GM23338 (cell line): Measurements from ENCODE around the gene RPTOR. TPM values are rescaled to one million over a fixed set of nuclear protein-coding genes. Genes with fewer than 3 reads are reported as not detected.

Experiments
- ATAC-seq: fragments of 200-7000 bp; cut with Tn5 transposase; 3 replicates; pipeline ENCODE4 v1.9.1; 2020
- DNase-seq: peaks from one replicate; pipeline ENCODE4 v3.0.0-alpha.2; 2015; ENCODE audit warnings: low spot score
- H2AFZ ChIP-seq: fragments of 200-600 bp; sonication (generic); 2 replicates; pipeline ENCODE4 v1.8.0; 2016; ENCODE audit warnings: antibody characterized with exemption, mild to moderate bottlenecking, moderate library complexity
- H3F3A ChIP-seq: fragments of 200-600 bp; sonication (generic); replicated peaks from 2 replicates; pipeline ENCODE4 v1.8.0; 2017; ENCODE audit warnings: antibody characterized with exemption, mixed run types, low read depth
- H3K27ac ChIP-seq: fragments of 200-600 bp; sonication (generic); 2 replicates; pipeline ENCODE4 v1.6.1; 2016; ENCODE audit warnings: low read depth
- H3K27me3 ChIP-seq: fragments of 200-600 bp; sonication (generic); 2 replicates; pipeline ENCODE4 v1.8.0; 2016; ENCODE audit warnings: mild to moderate bottlenecking, mixed run types, moderate library complexity; ENCODE audit not compliant: insufficient read depth
- H3K36me3 ChIP-seq: fragments of 200-600 bp; sonication (generic); 2 replicates; pipeline ENCODE4 v1.8.0; 2016; ENCODE audit warnings: mild to moderate bottlenecking; ENCODE audit not compliant: insufficient read depth
- H3K4me1 ChIP-seq: fragments of 200-600 bp; sonication (generic); 2 replicates; pipeline ENCODE4 v1.8.0; 2016; ENCODE audit warnings: mild to moderate bottlenecking, moderate library complexity; ENCODE audit not compliant: insufficient read depth
- H3K4me2 ChIP-seq: fragments of 200-600 bp; sonication (generic); 2 replicates; pipeline ENCODE4 v1.7.1; 2017; ENCODE audit warnings: mixed run types
- H3K4me3 ChIP-seq: fragments of 200-600 bp; sonication (generic); 2 replicates; pipeline ENCODE4 v1.6.1; 2016; ENCODE audit warnings: mixed run types
- H3K79me2 ChIP-seq: fragments of 200-600 bp; sonication (generic); replicated peaks from 2 replicates; pipeline ENCODE4 v1.8.0; 2017; ENCODE audit warnings: mild to moderate bottlenecking; ENCODE audit not compliant: insufficient read depth
- H3K9me2 ChIP-seq: fragments of 200-600 bp; sonication (generic); 2 replicates; pipeline ENCODE4 v1.8.0; 2017; ENCODE audit not compliant: insufficient read depth
- H4K20me1 ChIP-seq: fragments of 200-600 bp; sonication (generic); replicated peaks from 2 replicates; pipeline ENCODE4 v1.8.0; 2017; ENCODE audit warnings: mild to moderate bottlenecking; ENCODE audit not compliant: insufficient read depth
- H3K27ac Mint-ChIP-seq: 2 replicates; pipeline ENCODE4 v1.8.0; 2020; ENCODE audit warnings: inconsistent platforms, mild to moderate bottlenecking, moderate library complexity, mixed read lengths
- H3K27me3 Mint-ChIP-seq: 3 replicates; pipeline ENCODE4 v1.8.0; 2022; ENCODE audit warnings: low read depth, mild to moderate bottlenecking, moderate library complexity, mixed read lengths, inconsistent platforms; ENCODE audit not compliant: insufficient read depth, poor library complexity
- H3K36me3 Mint-ChIP-seq: 3 replicates; pipeline ENCODE4 v1.8.0; 2021; ENCODE audit warnings: low read depth, mild to moderate bottlenecking, inconsistent platforms, moderate library complexity, mixed read lengths
- H3K4me1 Mint-ChIP-seq: 3 replicates; pipeline ENCODE4 v1.8.0; 2020; ENCODE audit warnings: mild to moderate bottlenecking, inconsistent platforms, mixed read lengths
- H3K4me3 Mint-ChIP-seq: 3 replicates; pipeline ENCODE4 v1.8.0; 2021; ENCODE audit warnings: moderate library complexity, mild to moderate bottlenecking, inconsistent platforms, mixed read lengths
- H3K9me3 Mint-ChIP-seq: 3 replicates; pipeline ENCODE4 v1.8.0; 2020; ENCODE audit warnings: moderate library complexity, mild to moderate bottlenecking, inconsistent platforms, mixed read lengths
- CTCF ChIP-seq, 2 experiments: fragments of 200-600 bp in 1 of 2; sonication (generic) in 1 of 2; conservative IDR thresholded peaks; 2 replicates each; pipeline versions ENCODE4 v1.5.1 to v1.6.1; 2016 to 2017; ENCODE audit warnings: antibody characterized with exemption in 2 of 2, low read depth in 2 of 2, mild to moderate bottlenecking in 2 of 2, moderate library complexity in 1 of 2
- EZH2 ChIP-seq: fragments of 200-600 bp; sonication (generic); IDR thresholded peaks from one replicate; pipeline ENCODE4 v1.8.0; 2017; ENCODE audit warnings: antibody characterized with exemption, mild to moderate bottlenecking, low read depth; ENCODE audit not compliant: unreplicated experiment
- EZH2phosphoT487 ChIP-seq: fragments of 200-600 bp; sonication (generic); IDR thresholded peaks from one replicate; pipeline ENCODE4 v1.8.1; 2018; ENCODE audit warnings: antibody characterized with exemption; ENCODE audit not compliant: unreplicated experiment
- JUNB ChIP-seq: IDR thresholded peaks from one replicate; pipeline ENCODE4 v1.6.1; 2016; ENCODE audit warnings: antibody characterized with exemption; ENCODE audit not compliant: unreplicated experiment
- POLR2AphosphoS5 ChIP-seq: IDR thresholded peaks from 2 replicates; pipeline ENCODE4 v1.6.1; 2016; ENCODE audit warnings: antibody characterized with exemption, low read depth
- REST ChIP-seq: IDR thresholded peaks from one replicate; pipeline ENCODE4 v1.6.1; 2018; ENCODE audit warnings: antibody characterized with exemption; ENCODE audit not compliant: unreplicated experiment
- STAT1 ChIP-seq: IDR thresholded peaks from one replicate; pipeline ENCODE4 v1.6.1; 2016; ENCODE audit warnings: antibody characterized with exemption; ENCODE audit not compliant: unreplicated experiment
- ZNF114 ChIP-seq: fragments of 250-450 bp; sonication (Bioruptor Pico); IDR thresholded peaks from 2 replicates; pipeline ENCODE4 v1.5.0; 2020; ENCODE audit warnings: mild to moderate bottlenecking, moderate library complexity
- ZNF462 ChIP-seq: fragments of 250-450 bp; sonication (Bioruptor Pico); IDR thresholded peaks from 2 replicates; pipeline ENCODE4 v1.5.0; 2020; ENCODE audit warnings: mild to moderate bottlenecking, moderate library complexity
- polyA plus RNA-seq: library from polyadenylated mRNA; unstranded; fragments of >200 nt; fragmentation: Nextera tagmentation; extraction: Ambion mirVana; gene quantifications from 2 replicates; pipeline ENCODE4 v1.2.1, GENCODE V29; 2016
- total RNA-seq: library from RNA; depleted of rRNA; stranded (reverse); fragments of >200 nt; shearing (Covaris generic); gene quantifications from 2 replicates; pipeline ENCODE4 v1.2.3, GENCODE V29; 2014

The RPTOR gene
- total and polyA plus RNA-seq, 2 experiments from 2014 or later = 9.5 to 38.0 TPM

- Histone ChIP-seq H3K36me3 (no peaks in the 10 kb centered on the region), H3K4me3 (no peak overlapping the region), H3K79me2 (peaks cover 86% of the 10 kb centered on the region), H3K27ac (no peak overlapping the region), H3K4me1 (no peaks in the 10 kb centered on the region), H3K4me2 (no peak overlapping the region), H2AFZ (no peak overlapping the region), H3F3A (no peaks in the 10 kb centered on the region), H3K9me2 (no peaks in the 10 kb centered on the region), H4K20me1 (peaks cover 50% of the 10 kb centered on the region), H3K27me3 (no peaks in the 10 kb centered on the region)
- ATAC-seq (no peak), DNase-seq (no peak)
- Mint-ChIP-seq H3K4me1 (peaks cover 10% of the 10 kb centered on the region), H3K27ac (no peak overlapping the region), H3K27me3 (no peaks in the 10 kb centered on the region), H3K9me3 (no peaks in the 10 kb centered on the region), H3K4me3 (no peak overlapping the region), H3K36me3 (no peaks in the 10 kb centered on the region)
- TF ChIP-seq JUNB = no peak
- TF ChIP-seq POLR2AphosphoS5 = no peak
Observed at GRCh38 chr17:80611816-80612215, 67.2 kb downstream of the RPTOR start.

- ATAC-seq = no peak
- TF ChIP-seq ZNF462 (CRISPR knock-in tag) (no peak), EZH2phosphoT487 (no peak), REST (no peak), ZNF114 (CRISPR knock-in tag) (no peak), STAT1 (no peak), CTCF (conservative IDR thresholded peaks at IDR 0.05; ENCODE audit: low read depth in 2 of 2) (no peak), JUNB (no peak), EZH2 (no peak), POLR2AphosphoS5 (no peak)
- H3F3A ChIP-seq = no peaks in the 10 kb centered on the region
- no peaks in the 10 kb centered on the region for H3K9me3 Mint-ChIP-seq
- H2AFZ ChIP-seq = no peak overlapping the region
- H3K27ac ChIP-seq = no peak overlapping the region
- H3K36me3 Mint-ChIP-seq = no peaks in the 10 kb centered on the region
- peaks cover 73% of the 10 kb centered on the region for H3K79me2 ChIP-seq
- H3K27me3 ChIP-seq = no peaks in the 10 kb centered on the region
- no peak overlapping the region; the same call in 1 of the 2 replicates for H3K27ac Mint-ChIP-seq
- H3K27me3 Mint-ChIP-seq = no peaks in the 10 kb centered on the region
- no peak overlapping the region for H3K4me3 Mint-ChIP-seq
- no peak for DNase-seq
- H3K4me2 ChIP-seq = no peak overlapping the region
- H3K4me1 Mint-ChIP-seq = peaks cover 10% of the 10 kb centered on the region
- no peaks in the 10 kb centered on the region for H3K9me2 ChIP-seq
- no peak overlapping the region for H3K4me3 ChIP-seq
- H3K4me1 ChIP-seq = no peaks in the 10 kb centered on the region
- H4K20me1 ChIP-seq = peaks cover 45% of the 10 kb centered on the region
- no peaks in the 10 kb centered on the region for H3K36me3 ChIP-seq
Observed at GRCh38 chr17:80612997-80613731, 68.5 kb downstream of the RPTOR start.
